HepG2 (cell line): ENCODE data around the gene NKAIN4. TPM values are rescaled to one million over a fixed set of nuclear protein-coding genes. Genes with fewer than 3 reads are reported as not detected.

ENCODE experiments used
- CBX2 ChIP-seq, 2 experiments: fragments of 200-600 bp in 1 of 2; sonication (generic); formaldehyde crosslinking in 1 of 2; IDR thresholded peaks; 2 replicates each; pipeline versions ENCODE4 v1.7.0 to v1.8.1; 2018 to 2022; ENCODE audit warnings: low read depth in 2 of 2, low read length in 1 of 2, mild to moderate bottlenecking in 1 of 2, missing genetic modification reagents in 1 of 2
- CHD2 ChIP-seq: IDR thresholded peaks from 2 replicates; pipeline ENCODE4 v1.6.1; 2011; ENCODE audit warnings: low read depth, low read length, improper control_type of control experiment
- JUN ChIP-seq: sonication (generic); formaldehyde crosslinking; IDR thresholded peaks from 2 replicates; pipeline ENCODE4 v1.4.0; 2020; ENCODE audit warnings: mild to moderate bottlenecking, missing genetic modification reagents
- KDM5A ChIP-seq: fragments of 200-600 bp; sonication (generic); IDR thresholded peaks from 2 replicates; pipeline ENCODE4 v1.7.0; 2018; ENCODE audit warnings: antibody characterized with exemption, mild to moderate bottlenecking, low read length, borderline replicate concordance
- MEF2D ChIP-seq: sonication (generic); formaldehyde crosslinking; IDR thresholded peaks from 2 replicates; pipeline ENCODE4 v1.5.1; 2020; ENCODE audit warnings: mild to moderate bottlenecking, missing genetic modification reagents
- MEIS1 ChIP-seq: sonication (generic); formaldehyde crosslinking; IDR thresholded peaks from 2 replicates; pipeline ENCODE4 v1.9.0; 2021; ENCODE audit warnings: mild to moderate bottlenecking, missing genetic modification reagents, moderate library complexity, borderline replicate concordance
- NFATC3 ChIP-seq: sonication (generic); formaldehyde crosslinking; IDR thresholded peaks from 2 replicates; pipeline ENCODE4 v1.5.1; 2020; ENCODE audit warnings: mild to moderate bottlenecking, missing genetic modification reagents
- NR2F6 ChIP-seq, 2 experiments: IDR thresholded peaks; 2 replicates each; pipeline ENCODE4 v1.6.1; 2016; ENCODE audit warnings: antibody characterized with exemption in 1 of 2, mild to moderate bottlenecking in 1 of 2
- PRMT3 ChIP-seq: sonication (generic); formaldehyde crosslinking; IDR thresholded peaks from 2 replicates; pipeline ENCODE4 v1.8.1; 2022; ENCODE audit warnings: low read depth, mild to moderate bottlenecking, moderate library complexity, missing genetic modification reagents, borderline replicate concordance
- REST ChIP-seq, 2 experiments: IDR thresholded peaks; 2 replicates each; pipeline ENCODE4 v1.6.1; 2011 to 2012; ENCODE audit warnings: low read length in 2 of 2, borderline replicate concordance in 1 of 2, low read depth in 1 of 2, mild to moderate bottlenecking in 1 of 2, moderate library complexity in 1 of 2
- TBX3 ChIP-seq: fragments of 450-650 bp; IDR thresholded peaks from 2 replicates; pipeline ENCODE4 v1.6.1; 2017; ENCODE audit warnings: antibody characterized with exemption, mild to moderate bottlenecking, inconsistent platforms, borderline replicate concordance
- ZFP1 ChIP-seq: IDR thresholded peaks from 2 replicates; pipeline ENCODE4 v1.6.1; 2016
- ZNF264 ChIP-seq: sonication (generic); formaldehyde crosslinking; IDR thresholded peaks from 2 replicates; pipeline ENCODE4 v1.4.0; 2020; ENCODE audit warnings: missing genetic modification reagents
- ZNF276 ChIP-seq: sonication (generic); formaldehyde crosslinking; IDR thresholded peaks from 2 replicates; pipeline ENCODE4 v1.4.0; 2020; ENCODE audit warnings: mild to moderate bottlenecking, low read depth, missing genetic modification reagents
- ZNF383 ChIP-seq: sonication (generic); formaldehyde crosslinking; IDR thresholded peaks from 2 replicates; pipeline ENCODE4 v1.4.0; 2020; ENCODE audit warnings: missing genetic modification reagents, mild to moderate bottlenecking, borderline replicate concordance
- ZNF446 ChIP-seq: sonication (generic); formaldehyde crosslinking; IDR thresholded peaks from 2 replicates; pipeline ENCODE4 v1.5.0; 2020; ENCODE audit warnings: mild to moderate bottlenecking, missing genetic modification reagents
- ZNF570 ChIP-seq: sonication (generic); formaldehyde crosslinking; IDR thresholded peaks from 2 replicates; pipeline ENCODE4 v1.4.0; 2020; ENCODE audit warnings: mild to moderate bottlenecking, missing genetic modification reagents, borderline replicate concordance
- ZNF616 ChIP-seq: sonication (generic); formaldehyde crosslinking; IDR thresholded peaks from 2 replicates; pipeline ENCODE4 v1.5.0; 2020; ENCODE audit warnings: low read depth, mild to moderate bottlenecking, missing genetic modification reagents
- ZNF678 ChIP-seq: sonication (generic); formaldehyde crosslinking; IDR thresholded peaks from 2 replicates; pipeline ENCODE4 v1.4.0; 2020; ENCODE audit warnings: mild to moderate bottlenecking, missing genetic modification reagents
- ZNF687 ChIP-seq: sonication (generic); formaldehyde crosslinking; IDR thresholded peaks from 2 replicates; pipeline ENCODE4 v1.5.1; 2020; ENCODE audit warnings: mild to moderate bottlenecking, missing genetic modification reagents, moderate library complexity
- polyA plus RNA-seq, 8 experiments: library from polyadenylated mRNA; depleted of rRNA in 3 of 8; stranded (reverse) in 7 of 8; unstranded in 1 of 8; fragments of >200 nt; fragmentation: Illumina TruSeq in 4 of 8; extraction: Trizol in 4 of 8; gene quantifications; 2 replicates each; pipeline versions ENCODE4 v1.2.1 to v1.2.3, GENCODE V29; 2011 to 2016; ENCODE audit warnings: low read depth in 4 of 8, missing spikeins in 1 of 8, mixed read lengths in 1 of 8; ENCODE audit not compliant: insufficient read depth in 1 of 8
- total RNA-seq, 5 experiments: library from RNA; depleted of rRNA; stranded (reverse); fragments of >200 nt; fragmentation: Illumina TruSeq; extraction: Trizol; gene quantifications; 2 replicates each; pipeline ENCODE4 v1.2.3, GENCODE V29; 2016; ENCODE audit warnings: low read depth in 1 of 5

Gene NKAIN4
- total and polyA plus RNA-seq, 2 of the 13 experiments (the other 11 are each of a cell fraction or from before 2014, with no cell fraction given) = not detected

GRCh38 chr20:63273059-63273579 is 18.9 kb upstream of the NKAIN4 start (continued):
- TF ChIP-seq REST (IDR thresholded peaks at IDR 0.05; ENCODE audit: borderline replicate concordance in 1 of 2, low read depth in 1 of 2, low read length in 2 of 2) (no peak), ZNF616 (CRISPR knock-in tag) (peak; percentile 16; the same call in 1 of the 2 replicates), NFATC3 (no peak), PRMT3 (CRISPR knock-in tag) (no peak), ZNF570 (CRISPR knock-in tag) (0 out of 2 replicates have a peak, but pooled peaks have one; percentile 66), CBX2 (IDR thresholded peaks at IDR 0.05; ENCODE audit: low read depth, low read length) (no peak), CBX2 (CRISPR knock-in tag; IDR thresholded peaks at IDR 0.05; ENCODE audit: low read depth) (no peak), MEF2D (CRISPR knock-in tag) (0 out of 2 replicates have a peak, but pooled peaks have one; percentile 14), CHD2 (no peak), TBX3 (no peak), NR2F6 (IDR thresholded peaks at IDR 0.05) (no peak), NR2F6 (CRISPR knock-in tag; IDR thresholded peaks at IDR 0.05) (no peak), ZNF383 (CRISPR knock-in tag) (0 out of 2 replicates have a peak, but pooled peaks have one; percentile 59), ZNF446 (CRISPR knock-in tag) (0 out of 2 replicates have a peak, but pooled peaks have one; percentile 31), MEIS1 (no peak), ZNF276 (CRISPR knock-in tag) (0 out of 2 replicates have a peak, but pooled peaks have one; percentile 13), JUN (CRISPR knock-in tag) (0 out of 2 replicates have a peak, but pooled peaks have one; percentile 10), ZNF678 (CRISPR knock-in tag) (no peak), ZNF687 (CRISPR knock-in tag) (peak; percentile 17; the same call in 1 of the 2 replicates), KDM5A (peak; percentile 61), ZNF264 (CRISPR knock-in tag) (0 out of 2 replicates have a peak, but pooled peaks have one; percentile 7), ZFP1 (CRISPR knock-in tag) (no peak)
